ENCODE data around the gene OPRL1.

Gene OPRL1

DNA sequence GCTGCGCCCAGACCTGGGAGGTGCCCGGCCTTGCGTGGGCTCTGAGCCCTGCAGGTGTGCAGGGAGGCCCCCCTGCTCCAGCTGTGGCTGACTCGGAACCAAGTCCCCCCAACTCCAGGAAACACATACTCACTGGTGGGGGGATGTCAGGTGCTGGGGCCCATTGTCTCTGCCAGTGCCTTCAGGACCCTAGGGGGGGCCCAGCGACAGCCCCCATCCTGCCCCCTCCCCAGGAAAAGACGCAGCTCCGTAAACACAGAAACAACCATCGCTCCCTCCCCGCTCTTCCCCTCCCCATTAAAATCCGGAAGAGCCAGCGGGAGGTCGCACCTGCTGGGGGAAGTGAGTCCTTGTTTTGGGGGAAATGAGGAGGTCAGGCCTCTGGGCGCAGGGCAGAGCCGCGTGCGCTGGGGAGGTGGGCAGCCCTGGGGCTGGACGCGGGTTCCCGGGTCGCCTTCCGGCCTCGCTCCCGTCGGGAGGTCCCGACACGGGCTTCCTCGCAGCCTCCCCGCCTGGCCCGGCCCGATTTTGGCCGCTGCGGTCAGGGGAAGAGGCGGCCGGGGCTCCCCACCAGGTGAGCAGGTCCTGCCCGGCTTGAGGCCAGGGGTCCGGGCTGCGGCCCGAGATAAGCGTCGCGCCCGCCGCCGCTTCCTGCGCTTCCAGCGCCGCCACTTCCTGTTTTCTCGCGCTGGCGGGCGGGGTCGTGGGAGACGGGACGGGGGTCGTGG lies 37.7 kb upstream of the OPRL1 start:
- DNase-seq (ENCODE audit: low spot score) (peak; percentile 49), FAIRE-seq (no peak)

GRCh38 chr20:64043768-64044167 lies 36.1 kb upstream of the OPRL1 start:
- DNase-seq (ENCODE audit: low spot score) (no peak), FAIRE-seq (no peak)

DNA sequence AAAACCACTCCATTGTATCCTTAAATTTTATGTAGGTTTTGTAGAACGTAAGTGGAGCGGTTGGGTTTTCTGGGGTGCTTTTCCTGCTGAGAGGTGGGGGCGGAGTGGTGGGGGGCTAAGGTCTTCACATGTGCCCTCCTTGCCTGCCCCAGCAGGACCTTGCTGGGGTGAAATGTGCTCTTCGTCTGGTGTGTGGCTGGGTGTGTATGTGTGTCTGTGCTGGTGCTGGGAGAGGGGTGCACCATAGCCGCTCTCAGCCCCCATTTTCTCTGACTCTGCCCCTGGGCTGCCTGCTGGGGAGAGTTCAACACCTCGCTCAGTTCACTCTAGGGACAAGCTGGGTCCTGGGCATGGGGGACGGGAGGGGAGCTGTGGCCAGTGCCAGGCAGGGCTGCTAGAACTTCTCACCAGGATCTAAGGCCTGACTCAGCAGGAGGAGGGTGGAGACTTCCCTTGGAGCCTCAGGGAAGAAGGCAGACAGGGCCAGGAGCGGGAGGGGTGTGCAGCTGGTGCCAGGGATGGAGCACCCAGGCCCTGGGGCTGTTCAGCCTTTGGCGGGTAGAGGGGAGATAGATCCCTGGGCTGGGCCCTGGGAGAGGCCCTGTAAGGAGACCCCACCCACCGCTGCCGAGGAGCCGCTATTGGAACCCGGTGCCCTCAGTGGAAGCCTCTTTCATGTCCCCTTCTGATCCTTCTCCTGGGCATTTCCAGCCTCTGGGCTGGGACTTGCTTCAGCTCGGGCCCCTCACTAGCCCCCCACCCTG lies 35.2 kb upstream of the OPRL1 start:
- no peak for FAIRE-seq
- peak; percentile 67 for DNase-seq (ENCODE audit: low spot score)

DNA sequence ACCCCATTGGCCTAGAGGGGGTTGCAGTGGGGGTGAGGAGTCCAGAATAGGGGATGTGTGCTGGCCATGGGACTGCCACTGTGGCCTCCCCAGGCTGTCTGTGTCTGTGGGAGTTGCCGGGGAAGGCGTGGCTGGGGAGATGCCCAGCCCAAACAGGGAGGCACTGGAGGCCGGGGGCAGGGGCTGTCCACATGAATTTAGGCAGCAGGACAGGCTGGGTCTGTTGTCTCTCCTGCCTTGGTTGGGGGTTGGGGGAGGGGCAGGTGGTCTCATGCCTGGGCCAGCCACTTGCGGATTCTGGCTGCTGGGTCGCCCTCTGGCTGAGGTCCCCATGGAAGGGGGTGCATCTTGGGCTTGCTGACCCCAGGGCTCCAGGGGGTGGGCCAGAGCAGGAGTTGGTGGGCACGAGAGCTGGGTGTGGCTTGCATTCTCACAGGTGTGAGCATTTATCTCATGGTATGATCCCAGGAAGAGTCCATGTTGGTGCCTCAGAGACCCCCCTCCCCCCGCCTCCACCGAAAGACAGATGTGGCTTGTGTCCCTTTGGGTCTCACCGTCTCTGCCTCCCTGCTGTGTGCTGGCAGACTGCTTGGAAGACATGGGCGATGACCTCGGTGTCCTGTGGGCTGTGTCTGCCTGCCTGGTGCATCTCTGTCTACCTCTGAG lies 34.4 kb upstream of the OPRL1 start:
- FAIRE-seq, result no peak
- DNase-seq (ENCODE audit: low spot score), result no peak

DNA sequence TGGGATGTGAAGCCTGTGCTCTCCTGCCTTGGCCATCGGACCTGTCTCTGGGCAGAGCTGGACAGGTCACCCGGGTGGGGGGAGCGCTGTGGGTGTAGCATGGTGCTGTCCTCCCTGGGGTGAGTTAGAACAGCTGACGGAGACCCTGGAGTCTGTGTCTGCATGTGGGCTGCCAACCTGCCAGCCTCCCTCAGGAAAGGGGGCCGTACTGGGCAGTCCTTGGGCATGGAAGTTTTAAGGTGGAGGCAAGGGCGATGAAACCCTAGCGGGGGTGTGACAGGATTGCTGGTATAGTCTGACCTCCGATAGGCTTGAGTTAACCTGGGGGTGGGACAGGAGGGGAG lies 32.9 kb upstream of the OPRL1 start:
- DNase-seq (ENCODE audit: low spot score), result no peak
- FAIRE-seq, result no peak

- no peak for DNase-seq (ENCODE audit: low spot score)
- FAIRE-seq, result no peak
These were observed 31.9 kb upstream of the OPRL1 start for GRCh38 chr20:64047968-64048401.

- DNase-seq (ENCODE audit: low spot score) (no peak), FAIRE-seq (no peak)
These were observed 31.4 kb upstream of the OPRL1 start for GRCh38 chr20:64048402-64049044.

- peak; percentile 64 for DNase-seq (ENCODE audit: low spot score)
- FAIRE-seq, result no peak
These were observed 30.6 kb upstream of the OPRL1 start, which contains the start of gene SOX18 for GRCh38 chr20:64049060-64049877. TSS of gene SOX18 (minus strand) at chr20:64049639. CDS start at chr20:64049516, 123 bp downstream.

GRCh38 chr20:64049878-64050260 lies 30.0 kb upstream of the OPRL1 start:
- FAIRE-seq (no peak), DNase-seq (ENCODE audit: low spot score) (no peak)

- DNase-seq (ENCODE audit: low spot score) (no peak), FAIRE-seq (no peak)
These were observed 29.4 kb upstream of the OPRL1 start for GRCh38 chr20:64050261-64051032.

DNA sequence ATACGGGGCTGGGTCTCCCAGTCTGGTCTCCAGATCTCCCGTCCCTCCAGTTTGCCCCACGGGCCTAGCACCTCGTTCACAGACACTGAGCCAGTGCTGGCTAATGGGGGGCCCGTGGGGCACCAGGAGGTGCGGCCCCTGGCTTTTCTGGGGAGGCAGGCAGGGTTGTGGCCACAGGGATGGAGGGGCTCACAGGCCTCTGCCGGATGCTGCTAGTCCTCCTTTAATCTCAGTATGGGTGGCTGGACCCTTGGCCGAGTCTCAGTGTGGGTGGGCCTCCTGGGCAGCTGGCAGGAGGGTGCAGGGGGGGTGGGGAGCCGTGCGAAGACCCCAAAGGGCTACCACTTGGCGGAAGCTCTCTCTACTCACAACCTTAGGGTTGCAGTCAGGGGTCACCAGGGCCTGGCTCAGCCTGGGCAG lies 28.8 kb upstream of the OPRL1 start:
- no peak for FAIRE-seq

DNA sequence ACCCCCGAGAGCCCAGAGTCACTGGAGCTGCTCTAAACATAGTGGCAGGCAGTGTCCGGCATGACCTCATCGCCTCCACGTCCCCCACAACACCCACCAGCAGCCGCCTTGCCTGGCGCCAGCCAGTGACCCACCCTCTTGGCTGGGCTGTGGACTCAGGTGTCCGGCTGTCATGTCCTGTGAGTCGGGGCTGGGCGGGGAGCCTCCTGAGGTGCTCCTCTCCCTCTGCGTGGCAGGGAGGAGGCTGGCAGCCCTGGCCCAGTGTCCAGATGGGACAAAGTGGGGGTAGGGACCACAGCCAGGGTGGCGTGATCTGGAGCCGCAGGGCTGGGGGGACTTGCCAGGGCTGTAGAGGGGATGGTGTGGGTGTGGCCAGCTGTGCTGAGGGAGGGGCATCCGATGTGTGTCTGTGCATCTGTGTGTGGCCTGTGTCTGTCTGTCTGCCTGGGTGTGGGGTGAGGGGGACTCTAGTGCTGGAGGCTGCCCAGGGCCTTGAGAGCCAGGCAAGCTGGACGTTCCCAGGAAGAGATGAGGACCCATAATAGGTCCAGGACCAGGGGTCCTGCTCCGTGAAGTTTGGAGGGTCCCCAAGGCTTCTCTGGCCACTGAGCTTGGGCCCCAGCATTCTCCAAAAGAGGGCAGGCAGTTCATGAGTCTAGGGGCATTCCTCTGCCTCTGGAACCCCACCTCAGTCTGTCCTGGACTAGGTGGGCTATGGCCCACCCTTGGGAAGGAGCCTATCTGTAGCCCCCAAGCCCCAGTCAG lies 28.1 kb upstream of the OPRL1 start:
- DNase-seq (ENCODE audit: low spot score) (no peak), FAIRE-seq (no peak)

More for the DNA sequence above, 28.8 kb upstream of the OPRL1 start:
- DNase-seq (ENCODE audit: low spot score), result no peak

DNA sequence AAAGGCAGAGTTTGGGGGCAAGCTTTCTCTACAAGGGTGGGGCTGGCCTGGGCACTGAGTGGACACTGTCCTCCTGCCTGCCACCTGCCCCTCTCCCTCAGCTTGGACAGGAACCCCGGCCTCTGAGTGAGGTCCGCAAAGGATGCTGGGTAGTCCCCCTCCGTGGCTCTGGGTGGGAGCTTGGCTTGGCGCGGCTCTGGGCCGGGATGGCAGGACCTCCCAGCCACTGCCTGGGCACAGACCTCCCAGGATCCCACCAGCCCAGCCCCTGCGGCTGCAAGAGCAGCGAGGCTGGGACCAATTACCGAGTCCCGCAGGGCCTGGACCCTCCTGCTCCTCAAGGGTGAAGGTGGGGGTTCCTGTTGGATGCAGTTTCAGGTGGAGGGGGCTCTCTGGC lies 27.6 kb upstream of the OPRL1 start:
- FAIRE-seq (no peak), DNase-seq (ENCODE audit: low spot score) (no peak)

GRCh38 chr20:64052987-64053840 lies 26.7 kb upstream of the OPRL1 start:
- DNase-seq (ENCODE audit: low spot score) (no peak), FAIRE-seq (no peak)

GRCh38 chr20:64053841-64054661 lies 25.8 kb upstream of the OPRL1 start:
- peak; percentile 68 for DNase-seq (ENCODE audit: low spot score)
- FAIRE-seq, result no peak

- no peak for FAIRE-seq
- DNase-seq (ENCODE audit: low spot score), result no peak
These were observed 24.4 kb upstream of the OPRL1 start for GRCh38 chr20:64055396-64055892.

DNA sequence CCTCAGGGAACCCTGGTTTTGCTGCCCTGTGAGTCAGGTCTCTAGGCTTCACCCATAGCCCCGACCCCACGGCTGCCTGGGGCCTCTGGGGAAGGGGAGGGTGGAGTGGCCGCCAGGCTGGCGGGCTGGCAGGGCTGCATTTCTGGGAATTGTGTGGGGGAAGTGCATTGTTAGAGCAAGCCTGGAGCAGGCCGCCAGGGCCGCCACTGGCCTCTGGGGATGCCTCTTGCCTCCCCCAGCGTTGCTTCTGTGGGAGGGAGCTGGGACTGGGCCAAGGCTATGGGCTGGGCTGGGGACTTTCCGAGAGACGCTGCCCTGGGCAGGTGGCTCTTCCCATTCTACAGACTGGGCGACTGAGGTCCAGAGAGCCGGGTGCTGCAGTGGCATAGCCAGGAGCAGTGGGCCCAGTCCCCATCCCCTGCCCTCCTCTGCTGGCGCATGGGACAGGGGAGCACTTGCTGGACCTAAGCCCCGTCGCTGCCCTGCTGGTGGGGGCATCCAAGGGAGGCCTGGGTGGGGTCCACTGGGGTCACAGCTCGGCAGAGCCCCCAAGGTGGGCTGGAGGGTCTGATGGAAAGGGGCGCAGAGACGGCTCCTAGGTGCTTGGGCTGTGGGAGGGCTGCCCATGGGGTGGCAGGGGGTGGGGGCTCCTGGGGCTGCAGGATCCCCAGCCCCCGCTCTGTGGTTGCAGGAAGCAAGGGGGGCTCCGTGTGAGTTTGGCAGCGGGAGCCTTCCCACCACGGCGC lies 23.8 kb upstream of the OPRL1 start:
- no peak for FAIRE-seq
- DNase-seq (ENCODE audit: low spot score), result peak; percentile 81
